HepG2 (cell line): Measurements from ENCODE around the gene ENTPD1.

ENCODE experiments used
- ATRX ChIP-seq: sonication (generic); formaldehyde crosslinking; IDR thresholded peaks from 2 replicates; pipeline ENCODE4 v1.4.0; 2020; ENCODE audit warnings: missing genetic modification reagents, borderline replicate concordance
- CTCF ChIP-seq: sonication (generic); formaldehyde crosslinking; IDR thresholded peaks from 2 replicates; pipeline ENCODE4 v1.5.0; 2020; ENCODE audit warnings: mild to moderate bottlenecking, missing genetic modification reagents, moderate library complexity
- EHMT2 ChIP-seq: fragments of 200-600 bp; sonication (generic); IDR thresholded peaks from 2 replicates; pipeline ENCODE4 v1.7.0; 2017; ENCODE audit warnings: antibody characterized with exemption, low read depth, low read length, borderline replicate concordance
- EZH2 ChIP-seq: conservative IDR thresholded peaks from 2 replicates; pipeline ENCODE4 v1.6.1; 2012; ENCODE audit warnings: mild to moderate bottlenecking, low read depth, low read length, moderate library complexity
- FIP1L1 ChIP-seq: fragments of 200-400 bp; formaldehyde crosslinking; IDR thresholded peaks from 2 replicates; pipeline ENCODE4 v1.6.1; 2018; ENCODE audit warnings: low read depth, mild to moderate bottlenecking, low read length, moderate library complexity, borderline replicate concordance; ENCODE audit not compliant: insufficient read depth
- HDAC2 ChIP-seq: sonication (generic); formaldehyde crosslinking; IDR thresholded peaks from 2 replicates; pipeline ENCODE4 v1.4.0; 2020; ENCODE audit warnings: missing genetic modification reagents
- KDM5A ChIP-seq: fragments of 200-600 bp; sonication (generic); IDR thresholded peaks from 2 replicates; pipeline ENCODE4 v1.7.0; 2018; ENCODE audit warnings: antibody characterized with exemption, mild to moderate bottlenecking, low read length, borderline replicate concordance
- MEIS2 ChIP-seq: sonication (generic); formaldehyde crosslinking; IDR thresholded peaks from 2 replicates; pipeline ENCODE4 v1.9.0; 2021; ENCODE audit warnings: mild to moderate bottlenecking, missing genetic modification reagents
- POLR2G ChIP-seq: fragments of 200-400 bp; formaldehyde crosslinking; IDR thresholded peaks from 2 replicates; pipeline ENCODE4 v1.6.1; 2018; ENCODE audit warnings: mild to moderate bottlenecking, low read depth, low read length, moderate library complexity
- ZBTB21 ChIP-seq: sonication (generic); formaldehyde crosslinking; IDR thresholded peaks from 2 replicates; pipeline ENCODE4 v1.4.0; 2020; ENCODE audit warnings: missing genetic modification reagents
- ZNF138 ChIP-seq: sonication (generic); formaldehyde crosslinking; IDR thresholded peaks from 2 replicates; pipeline ENCODE4 v1.5.0; 2020; ENCODE audit warnings: mild to moderate bottlenecking, low read depth, missing genetic modification reagents
- ZNF512 ChIP-seq: sonication (generic); formaldehyde crosslinking; IDR thresholded peaks from 2 replicates; pipeline ENCODE4 v1.4.0; 2020; ENCODE audit warnings: mild to moderate bottlenecking, missing genetic modification reagents
- ZNF710 ChIP-seq: sonication (generic); formaldehyde crosslinking; IDR thresholded peaks from 2 replicates; pipeline ENCODE4 v1.5.0; 2020; ENCODE audit warnings: mild to moderate bottlenecking, missing genetic modification reagents, borderline replicate concordance

- TF ChIP-seq MEIS2 (CRISPR knock-in tag) (no peak), POLR2G (no peak), ZNF710 (CRISPR knock-in tag) (no peak), CTCF (no peak), ZBTB21 (CRISPR knock-in tag) (no peak), ATRX (no peak), FIP1L1 (no peak), EZH2 (no peak), KDM5A (no peak), ZNF512 (CRISPR knock-in tag) (no peak), HDAC2 (no peak), ZNF138 (no peak), EHMT2 (no peak)
These were observed 28.4 kb downstream of the ENTPD1 start for GRCh38 chr10:95784279-95784913.
